ENCODE data around the gene DMWD.

GRCh38 chr19:45764945-45765701 lies 27.5 kb downstream of the DMWD start:
- TF ChIP-seq POLR2AphosphoS5 (IDR thresholded peaks at IDR 0.05) (peak in 1 of 4 donors; percentile 26), CTCF (IDR thresholded peaks at IDR 0.05) (no peak)

Data from sigmoid colon (tissue), 4 donors.